ENCODE measurements around the gene KRT80. TPM values are rescaled to one million over a fixed set of nuclear protein-coding genes. Genes with fewer than 3 reads are reported as not detected.

Gene KRT80
- total RNA-seq, 1 donor from 2014 or later, result 2.7 TPM

- no peak for TF ChIP-seq CTCF (IDR thresholded peaks at IDR 0.05; ENCODE audit: unreplicated experiment)
- Mint-ChIP-seq H3K4me3 (no peak overlapping the region), H3K27me3 (ENCODE audit: low read depth) (peaks cover 20% of the 10 kb centered on the region), H3K36me3 (peaks cover 3% of the 10 kb centered on the region), H3K27ac (no peak overlapping the region), H3K9me3 (peaks cover 21% of the 10 kb centered on the region), H3K4me1 (peaks cover 21% of the 10 kb centered on the region)
- no peak for DNase-seq (ENCODE audit: low spot score in 2 of 2, unreplicated experiment in 2 of 2)
Measured at GRCh38 chr12:52226446-52226845, 34.6 kb upstream of the KRT80 start.

GRCh38 chr12:52225752-52226151, 33.9 kb upstream of the KRT80 start:
- H3K27ac Mint-ChIP-seq, result no peak overlapping the region
- H3K4me1 Mint-ChIP-seq, result peaks cover 22% of the 10 kb centered on the region
- H3K27me3 Mint-ChIP-seq (ENCODE audit: low read depth), result peaks cover 16% of the 10 kb centered on the region
- H3K4me3 Mint-ChIP-seq, result no peak overlapping the region
- no peak for DNase-seq (ENCODE audit: low spot score in 2 of 2, unreplicated experiment in 2 of 2)
- H3K36me3 Mint-ChIP-seq, result peaks cover 3% of the 10 kb centered on the region
- TF ChIP-seq CTCF (IDR thresholded peaks at IDR 0.05; ENCODE audit: unreplicated experiment), result no peak
- H3K9me3 Mint-ChIP-seq, result peaks cover 21% of the 10 kb centered on the region

GRCh38 chr12:52224151-52224550, 32.3 kb upstream of the KRT80 start:
- H3K27ac Mint-ChIP-seq, result no peak overlapping the region
- peaks cover 3% of the 10 kb centered on the region for H3K36me3 Mint-ChIP-seq
- H3K27me3 Mint-ChIP-seq (ENCODE audit: low read depth), result peaks cover 6% of the 10 kb centered on the region
- no peak for DNase-seq (ENCODE audit: low spot score in 2 of 2, unreplicated experiment in 2 of 2)
- no peak for TF ChIP-seq CTCF (IDR thresholded peaks at IDR 0.05; ENCODE audit: unreplicated experiment)
- H3K4me3 Mint-ChIP-seq, result no peak overlapping the region
- H3K4me1 Mint-ChIP-seq, result peaks cover 26% of the 10 kb centered on the region
- H3K9me3 Mint-ChIP-seq, result peaks cover 21% of the 10 kb centered on the region

- DNase-seq (ENCODE audit: low spot score in 2 of 2, unreplicated experiment in 2 of 2), result no peak
- H3K36me3 Mint-ChIP-seq, result peaks cover 3% of the 10 kb centered on the region
- no peak overlapping the region for H3K4me3 Mint-ChIP-seq
- no peak for TF ChIP-seq CTCF (IDR thresholded peaks at IDR 0.05; ENCODE audit: unreplicated experiment)
- peaks cover 28% of the 10 kb centered on the region for H3K4me1 Mint-ChIP-seq
- H3K27ac Mint-ChIP-seq, result no peak overlapping the region
- peaks cover 21% of the 10 kb centered on the region for H3K9me3 Mint-ChIP-seq
- peaks cover 6% of the 10 kb centered on the region for H3K27me3 Mint-ChIP-seq (ENCODE audit: low read depth)
Measured at GRCh38 chr12:52223406-52224039, 31.7 kb upstream of the KRT80 start.

GRCh38 chr12:52222692-52223091, 30.9 kb upstream of the KRT80 start:
- peaks cover 5% of the 10 kb centered on the region for H3K27me3 Mint-ChIP-seq (ENCODE audit: low read depth)
- peaks cover 21% of the 10 kb centered on the region for H3K9me3 Mint-ChIP-seq
- no peak overlapping the region for H3K4me3 Mint-ChIP-seq
- no peak for DNase-seq (ENCODE audit: low spot score in 2 of 2, unreplicated experiment in 2 of 2)
- TF ChIP-seq CTCF (IDR thresholded peaks at IDR 0.05; ENCODE audit: unreplicated experiment), result no peak
- peaks cover 30% of the 10 kb centered on the region for H3K4me1 Mint-ChIP-seq
- H3K36me3 Mint-ChIP-seq, result peaks cover 3% of the 10 kb centered on the region
- H3K27ac Mint-ChIP-seq, result no peak overlapping the region

All from mesothelial cell of epicardium (in vitro differentiated cells).